GM12801 (cell line): ENCODE data around the gene RPS19.

Source experiments
- CTCF ChIP-seq: IDR thresholded peaks from one replicate; pipeline ENCODE4 v1.5.1; 2011; ENCODE audit warnings: control low read depth; ENCODE audit not compliant: insufficient read length; ENCODE audit errors: extremely low read depth

RPS19 gene

GRCh38 chr19:41866284-41866683, 6.2 kb downstream of the RPS19 start:
- no peak for TF ChIP-seq CTCF

- no peak for TF ChIP-seq CTCF
These were observed 8.3 kb downstream of the RPS19 start for GRCh38 chr19:41868120-41868988.

GRCh38 chr19:41868989-41869300, 8.9 kb downstream of the RPS19 start:
- TF ChIP-seq CTCF, result no peak

GRCh38 chr19:41869374-41869955, 9.4 kb downstream of the RPS19 start:
- TF ChIP-seq CTCF, result no peak

- TF ChIP-seq CTCF, result no peak
These were observed 10.4 kb downstream of the RPS19 start for GRCh38 chr19:41870401-41870873.

- no peak for TF ChIP-seq CTCF
These were observed 11.7 kb downstream of the RPS19 start for GRCh38 chr19:41871573-41872383.

- TF ChIP-seq CTCF, result no peak
These were observed 12.3 kb downstream of the RPS19 start for GRCh38 chr19:41872384-41872774.
